ENCODE data around the gene PLCB1. TPM values are rescaled to one million over a fixed set of nuclear protein-coding genes. Genes with fewer than 3 reads are reported as not detected.

The PLCB1 gene
- total RNA-seq, 2 experiments from 2014 or later: 3.1 to 3.6 TPM

GRCh38 chr20:8627340-8628004, 495.4 kb downstream of the PLCB1 start:
- no peak for ATAC-seq

GRCh38 chr20:8631271-8631670, 499.2 kb downstream of the PLCB1 start:
- TF ChIP-seq CTCF (IDR thresholded peaks at IDR 0.05): no peak
- no peak for ATAC-seq
- ChIA-PET CTCF (no interaction called here), POLR2A (no interaction called here)
- no peak overlapping the region for H3K4me3 Mint-ChIP-seq
- H3K27ac Mint-ChIP-seq: no peak overlapping the region
- H3K27me3 Mint-ChIP-seq: no peaks in the 10 kb centered on the region
- no peaks in the 10 kb centered on the region for H3K4me1 Mint-ChIP-seq (ENCODE audit: low read depth)
- DNase-seq: no peak
- H3K9me3 Mint-ChIP-seq: no peaks in the 10 kb centered on the region
- intact Hi-C loops (cut with micrococcal nuclease): no loop called here
- H3K36me3 Mint-ChIP-seq (ENCODE audit: low read depth): no peaks in the 10 kb centered on the region

More at GRCh38 chr20:8627340-8628004, 495.4 kb downstream of the PLCB1 start:
- Mint-ChIP-seq H3K4me1 (ENCODE audit: low read depth) (no peaks in the 10 kb centered on the region), H3K9me3 (no peaks in the 10 kb centered on the region), H3K36me3 (ENCODE audit: low read depth) (no peaks in the 10 kb centered on the region), H3K27me3 (no peaks in the 10 kb centered on the region), H3K27ac (no peak overlapping the region), H3K4me3 (no peak overlapping the region)
- no peak for TF ChIP-seq CTCF (IDR thresholded peaks at IDR 0.05)
- ChIA-PET POLR2A (no interaction called here), CTCF (interaction anchor here (0.7 kb wide), 1 partner anchor 133 kb away, joined by 4 read pairs; no protein-coding TSS in a partner anchor)
- DNase-seq: no peak
- intact Hi-C loops (cut with micrococcal nuclease): no loop called here

GRCh38 chr20:8633366-8633765, 501.3 kb downstream of the PLCB1 start:
- DNase-seq (no peak), ATAC-seq (no peak)
- POLR2A ChIA-PET: no interaction called here
- CTCF ChIA-PET: no interaction called here
- no peaks in the 10 kb centered on the region for H3K4me1 Mint-ChIP-seq (ENCODE audit: low read depth)
- no peak overlapping the region for H3K4me3 Mint-ChIP-seq
- no peaks in the 10 kb centered on the region for H3K36me3 Mint-ChIP-seq (ENCODE audit: low read depth)
- no peak for TF ChIP-seq CTCF (IDR thresholded peaks at IDR 0.05)
- no peaks in the 10 kb centered on the region for H3K27me3 Mint-ChIP-seq
- intact Hi-C loops (cut with micrococcal nuclease): no loop called here
- no peaks in the 10 kb centered on the region for H3K9me3 Mint-ChIP-seq
- H3K27ac Mint-ChIP-seq: no peak overlapping the region

- ATAC-seq: no peak
Measured at GRCh38 chr20:8635048-8635572, 503.0 kb downstream of the PLCB1 start.

More at GRCh38 chr20:8635048-8635572, 503.0 kb downstream of the PLCB1 start:
- no peaks in the 10 kb centered on the region for H3K4me1 Mint-ChIP-seq (ENCODE audit: low read depth)
- TF ChIP-seq CTCF (IDR thresholded peaks at IDR 0.05): no peak
- H3K27ac Mint-ChIP-seq: no peak overlapping the region
- H3K36me3 Mint-ChIP-seq (ENCODE audit: low read depth): no peaks in the 10 kb centered on the region
- H3K27me3 Mint-ChIP-seq: no peaks in the 10 kb centered on the region
- ChIA-PET POLR2A (no interaction called here), CTCF (no interaction called here)
- intact Hi-C loops (cut with micrococcal nuclease): no loop called here
- no peaks in the 10 kb centered on the region for H3K9me3 Mint-ChIP-seq
- no peak for DNase-seq
- no peak overlapping the region for H3K4me3 Mint-ChIP-seq
